PC-3 (cell line): ENCODE results near the gene FXR2. TPM values are rescaled to one million over a fixed set of nuclear protein-coding genes. Genes with fewer than 3 reads are reported as not detected.
A peak's percentile ranks its signal among the peaks of the same experiment; 100 is the strongest.

Experiments
- ATAC-seq: fragments of 200-7000 bp; cut with Tn5 transposase; 2 replicates; pipeline ENCODE4 v1.9.1; 2020; ENCODE audit warnings: mild to moderate bottlenecking, moderate library complexity
- BruUV-seq: library from RNA; stranded (reverse); fragments of 400-500 nt; replicated peaks from 2 replicates; lab custom pipeline; 2021; lab: Mats Ljungman, UMichigan
- CTCF ChIA-PET: fragments of 300-600 bp; sonication (Branson Sonifier 250); formaldehyde crosslinking; loops from one replicate; lab custom pipeline; 2022; ENCODE audit warnings: antibody characterized with exemption; lab: Charles Lee
- POLR2A ChIA-PET: fragments of 300-600 bp; sonication (Branson Sonifier 250); formaldehyde crosslinking; loops from one replicate; lab custom pipeline; 2022; ENCODE audit warnings: antibody characterized with exemption; ENCODE audit not compliant: unreplicated experiment; lab: Charles Lee
- DNase-seq: peaks from one replicate; pipeline ENCODE4 v3.0.0-alpha.2; 2015
- H2AFZ ChIP-seq: fragments of 300-600 bp; sonication (generic); 2 replicates; pipeline ENCODE4 v1.6.0; 2016; ENCODE audit warnings: antibody characterized with exemption, low read length
- H3F3A ChIP-seq: fragments of 300-600 bp; sonication (generic); one replicate; pipeline ENCODE4 v1.6.0; 2017; ENCODE audit warnings: antibody characterized with exemption, low read length, control low read depth, mild to moderate bottlenecking; ENCODE audit not compliant: unreplicated experiment
- H3K27ac ChIP-seq: fragments of 300-600 bp; sonication (generic); 2 replicates; pipeline ENCODE4 v1.5.1; 2016; ENCODE audit warnings: mild to moderate bottlenecking, low read length
- H3K27me3 ChIP-seq: fragments of 300-600 bp; sonication (generic); 2 replicates; pipeline ENCODE4 v1.6.1; 2016; ENCODE audit warnings: low read length, mixed read lengths
- H3K36me3 ChIP-seq: fragments of 300-600 bp; sonication (generic); 2 replicates; pipeline ENCODE4 v1.6.1; 2016; ENCODE audit warnings: low read depth, mixed run types, low read length, mixed read lengths
- H3K4me1 ChIP-seq: fragments of 300-600 bp; sonication (generic); 2 replicates; pipeline ENCODE4 v1.5.1; 2016; ENCODE audit warnings: low read length; ENCODE audit not compliant: insufficient read depth
- H3K4me2 ChIP-seq: fragments of 300-600 bp; sonication (generic); 2 replicates; pipeline ENCODE4 v1.6.0; 2016; ENCODE audit warnings: low read length
- H3K4me3 ChIP-seq: fragments of 300-600 bp; sonication (generic); 2 replicates; pipeline ENCODE4 v1.5.1; 2016; ENCODE audit warnings: mild to moderate bottlenecking, low read length, mixed read lengths
- H3K79me2 ChIP-seq: fragments of 300-600 bp; sonication (generic); 2 replicates; pipeline ENCODE4 v1.6.1; 2017; ENCODE audit warnings: low read length, mixed read lengths
- H3K9ac ChIP-seq: fragments of 300-600 bp; sonication (generic); 2 replicates; pipeline ENCODE4 v1.6.0; 2016; ENCODE audit warnings: mild to moderate bottlenecking, low read length
- H3K9me2 ChIP-seq: fragments of 300-600 bp; sonication (generic); replicated peaks from 2 replicates; pipeline ENCODE4 v1.6.1; 2016; ENCODE audit warnings: mixed run types, low read length, mixed read lengths
- H3K9me3 ChIP-seq: fragments of 300-600 bp; sonication (generic); 2 replicates; pipeline ENCODE4 v1.6.1; 2016; ENCODE audit warnings: low read length, mixed read lengths
- H4K20me1 ChIP-seq: fragments of 300-600 bp; sonication (generic); 2 replicates; pipeline ENCODE4 v1.6.1; 2016; ENCODE audit warnings: low read length, mixed read lengths
- EZH2 ChIP-seq: fragments of 300-600 bp; sonication (generic); IDR thresholded peaks from one replicate; pipeline ENCODE4 v1.6.1; 2017; ENCODE audit warnings: antibody characterized with exemption, mild to moderate bottlenecking, low read length; ENCODE audit not compliant: unreplicated experiment
- EZH2phosphoT487 ChIP-seq: fragments of 300-600 bp; sonication (generic); IDR thresholded peaks from 2 replicates; pipeline ENCODE4 v1.6.1; 2018; ENCODE audit warnings: mild to moderate bottlenecking, antibody characterized with exemption, low read length, borderline replicate concordance
- intact Hi-C: fragments of 100-400 bp; cut with micrococcal nuclease; formaldehyde crosslinking; loops from 2 replicates; pipeline ENCODE4 v1.9.0; 2023
- total RNA-seq: library from RNA; depleted of rRNA; stranded (reverse); fragments of >200 nt; gene quantifications from 2 replicates; pipeline ENCODE4 v1.2.3, GENCODE V29; 2014
- TF ChIP-seq, protein P1 (sequence below): fragments of 300-600 bp; sonication (generic); conservative IDR thresholded peaks from 2 replicates; pipeline ENCODE4 v1.5.1; 2017; ENCODE audit warnings: antibody characterized with exemption, low read depth, mild to moderate bottlenecking, low read length

Gene FXR2
- total RNA-seq, 1 experiment from 2014 or later = 51.4 TPM

DNA sequence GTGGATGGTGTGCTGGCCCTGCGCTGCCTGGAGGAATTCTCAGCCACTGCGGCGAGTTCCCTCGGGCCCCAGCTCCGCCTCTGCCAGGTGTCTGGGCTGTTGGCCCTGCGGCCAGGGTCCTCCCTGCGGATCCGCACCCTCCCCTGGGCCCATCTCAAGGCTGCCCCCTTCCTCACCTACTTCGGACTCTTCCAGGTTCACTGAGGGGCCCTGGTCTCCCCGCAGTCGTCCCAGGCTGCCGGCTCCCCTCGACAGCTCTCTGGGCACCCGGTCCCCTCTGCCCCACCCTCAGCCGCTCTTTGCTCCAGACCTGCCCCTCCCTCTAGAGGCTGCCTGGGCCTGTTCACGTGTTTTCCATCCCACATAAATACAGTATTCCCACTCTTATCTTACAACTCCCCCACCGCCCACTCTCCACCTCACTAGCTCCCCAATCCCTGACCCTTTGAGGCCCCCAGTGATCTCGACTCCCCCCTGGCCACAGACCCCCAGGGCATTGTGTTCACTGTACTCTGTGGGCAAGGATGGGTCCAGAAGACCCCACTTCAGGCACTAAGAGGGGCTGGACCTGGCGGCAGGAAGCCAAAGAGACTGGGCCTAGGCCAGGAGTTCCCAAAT is 57.4 kb downstream of the FXR2 start:
- no peak overlapping the region for H3K27ac ChIP-seq
- no peaks in the 10 kb centered on the region for H3K36me3 ChIP-seq
- ATAC-seq (no peak), DNase-seq (no peak)
- peaks cover 20% of the 10 kb centered on the region for H3K4me1 ChIP-seq
- no peaks in the 10 kb centered on the region for H3K27me3 ChIP-seq
- CTCF ChIA-PET = no interaction called here
- no peaks in the 10 kb centered on the region for H4K20me1 ChIP-seq
- intact Hi-C loops = no loop called here
- H2AFZ ChIP-seq = no peak overlapping the region
- H3K9ac ChIP-seq = no peak overlapping the region
- POLR2A ChIA-PET = no interaction called here
- TF ChIP-seq EZH2 = no peak
- TF ChIP-seq EZH2phosphoT487 = no peak
- TF ChIP-seq, protein P1, sequence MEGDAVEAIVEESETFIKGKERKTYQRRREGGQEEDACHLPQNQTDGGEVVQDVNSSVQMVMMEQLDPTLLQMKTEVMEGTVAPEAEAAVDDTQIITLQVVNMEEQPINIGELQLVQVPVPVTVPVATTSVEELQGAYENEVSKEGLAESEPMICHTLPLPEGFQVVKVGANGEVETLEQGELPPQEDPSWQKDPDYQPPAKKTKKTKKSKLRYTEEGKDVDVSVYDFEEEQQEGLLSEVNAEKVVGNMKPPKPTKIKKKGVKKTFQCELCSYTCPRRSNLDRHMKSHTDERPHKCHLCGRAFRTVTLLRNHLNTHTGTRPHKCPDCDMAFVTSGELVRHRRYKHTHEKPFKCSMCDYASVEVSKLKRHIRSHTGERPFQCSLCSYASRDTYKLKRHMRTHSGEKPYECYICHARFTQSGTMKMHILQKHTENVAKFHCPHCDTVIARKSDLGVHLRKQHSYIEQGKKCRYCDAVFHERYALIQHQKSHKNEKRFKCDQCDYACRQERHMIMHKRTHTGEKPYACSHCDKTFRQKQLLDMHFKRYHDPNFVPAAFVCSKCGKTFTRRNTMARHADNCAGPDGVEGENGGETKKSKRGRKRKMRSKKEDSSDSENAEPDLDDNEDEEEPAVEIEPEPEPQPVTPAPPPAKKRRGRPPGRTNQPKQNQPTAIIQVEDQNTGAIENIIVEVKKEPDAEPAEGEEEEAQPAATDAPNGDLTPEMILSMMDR = no peak
- BruUV-seq = no TSS peak
- H3K9me2 ChIP-seq = no peaks in the 10 kb centered on the region
- H3K79me2 ChIP-seq = peaks cover 4% of the 10 kb centered on the region
- no peak overlapping the region for H3K4me3 ChIP-seq
- H3K4me2 ChIP-seq = no peak overlapping the region
- H3K9me3 ChIP-seq = no peaks in the 10 kb centered on the region
- no peaks in the 10 kb centered on the region for H3F3A ChIP-seq

DNA sequence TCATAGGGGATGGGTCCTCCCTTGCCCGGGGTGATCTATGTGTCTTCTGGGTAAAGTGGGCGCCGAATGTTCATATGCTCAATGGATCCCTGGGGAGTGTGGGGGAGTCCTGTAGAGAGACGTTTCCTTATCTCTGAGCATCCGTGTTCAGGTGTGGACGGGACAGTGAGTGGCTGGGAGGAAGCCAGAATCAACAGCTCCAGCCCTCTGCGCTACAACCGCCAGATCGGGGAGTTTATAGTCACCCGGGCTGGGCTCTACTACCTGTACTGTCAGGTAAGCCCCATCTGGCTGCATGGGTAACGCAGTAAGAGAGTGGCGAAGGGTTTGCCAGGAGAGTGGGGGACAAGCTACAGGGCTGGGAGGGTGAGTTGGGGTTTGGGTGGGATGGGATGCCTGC is 58.1 kb downstream of the FXR2 start:
- no TSS peak for BruUV-seq
- H3K4me1 ChIP-seq = peaks cover 20% of the 10 kb centered on the region
- H3K9me3 ChIP-seq = no peaks in the 10 kb centered on the region
- no peaks in the 10 kb centered on the region for H3F3A ChIP-seq
- no peak overlapping the region for H3K4me2 ChIP-seq
- H4K20me1 ChIP-seq = no peaks in the 10 kb centered on the region
- no peaks in the 10 kb centered on the region for H3K79me2 ChIP-seq
- DNase-seq (no peak), ATAC-seq (no peak)
- TF ChIP-seq, protein P1 = no peak
- ChIA-PET POLR2A (no interaction called here), CTCF (no interaction called here)
- H2AFZ ChIP-seq = no peak overlapping the region
- no peak overlapping the region for H3K4me3 ChIP-seq
- H3K27ac ChIP-seq = no peak overlapping the region
- intact Hi-C loops = no loop called here
- H3K27me3 ChIP-seq = no peaks in the 10 kb centered on the region
- no peak overlapping the region for H3K9ac ChIP-seq
- H3K9me2 ChIP-seq = no peaks in the 10 kb centered on the region
- H3K36me3 ChIP-seq = no peaks in the 10 kb centered on the region

DNA sequence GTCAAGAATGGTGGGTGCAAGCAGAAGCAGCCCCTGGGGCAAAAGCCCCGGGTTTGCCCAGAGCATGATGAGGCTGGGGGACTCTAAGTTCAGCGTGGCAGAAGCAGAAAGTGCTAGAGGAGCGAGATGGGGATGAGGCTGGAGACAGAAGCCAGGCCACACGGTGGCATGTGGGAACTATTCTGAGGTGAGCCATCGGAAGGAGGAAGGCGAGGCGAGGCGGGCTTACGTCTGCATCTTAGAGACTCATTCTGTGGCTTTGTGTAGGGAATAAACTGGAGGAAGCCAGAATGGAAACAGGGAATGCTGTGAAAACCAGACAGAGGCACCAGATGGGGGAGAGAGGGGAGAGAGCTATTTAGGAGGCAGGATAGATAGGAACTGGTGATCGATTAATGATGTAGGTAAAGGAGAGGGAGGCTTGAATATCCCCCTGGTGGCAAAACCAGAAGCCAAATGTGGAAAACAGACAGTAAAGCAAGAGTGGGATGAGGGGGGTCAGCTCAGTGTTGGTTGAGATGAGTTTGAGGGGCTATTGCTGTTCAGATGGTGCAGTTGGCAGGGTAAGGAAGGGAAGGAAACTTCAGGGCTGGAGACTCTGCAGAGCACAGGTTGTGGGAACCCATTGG is 59.3 kb downstream of the FXR2 start:
- intact Hi-C loops = no loop called here
- POLR2A ChIA-PET = no interaction called here
- CTCF ChIA-PET = no interaction called here

More for the DNA sequence above, 59.3 kb downstream of the FXR2 start:
- H3F3A ChIP-seq = no peaks in the 10 kb centered on the region
- H3K9ac ChIP-seq = no peak overlapping the region
- no peaks in the 10 kb centered on the region for H3K79me2 ChIP-seq
- no peaks in the 10 kb centered on the region for H3K36me3 ChIP-seq
- H3K9me3 ChIP-seq = no peaks in the 10 kb centered on the region
- H3K4me1 ChIP-seq = peaks cover 16% of the 10 kb centered on the region
- no TSS peak for BruUV-seq
- TF ChIP-seq EZH2phosphoT487 = no peak
- no peak for TF ChIP-seq EZH2
- TF ChIP-seq, protein P1 = peak; percentile 20; the same call in 1 of the 2 replicates
- H4K20me1 ChIP-seq = no peaks in the 10 kb centered on the region
- no peaks in the 10 kb centered on the region for H3K9me2 ChIP-seq
- no peaks in the 10 kb centered on the region for H3K27me3 ChIP-seq
- DNase-seq = no peak
- no peak overlapping the region for H3K4me2 ChIP-seq
- no peak overlapping the region for H2AFZ ChIP-seq
- H3K27ac ChIP-seq = no peak overlapping the region
- ATAC-seq = no peak
- H3K4me3 ChIP-seq = no peak overlapping the region
